ENCODE measurements around the gene SHISA7.

DNA sequence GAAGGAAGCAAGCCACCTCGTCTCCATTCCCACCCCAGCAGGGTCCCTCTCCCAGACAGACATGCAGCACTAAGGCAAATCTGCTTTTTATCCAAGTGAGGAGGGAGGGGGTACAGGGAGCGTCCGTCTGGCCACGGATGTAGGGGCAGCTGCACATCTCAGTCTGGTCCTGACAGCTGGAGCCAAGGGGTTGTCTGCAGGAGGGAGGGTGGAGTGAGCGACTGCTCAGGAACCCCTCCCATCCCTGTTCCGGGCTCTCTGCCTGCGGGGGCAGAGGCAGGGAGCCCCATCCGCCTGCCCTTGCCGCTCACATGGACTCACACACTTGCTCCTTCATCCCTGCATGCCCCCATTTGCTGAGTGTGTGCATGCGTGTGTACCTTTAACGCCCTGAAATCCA, 63.9 kb downstream of the SHISA7 start:
- no peak for TF ChIP-seq EZH2phosphoT487 (IDR thresholded peaks at IDR 0.05; ENCODE audit: insufficient read depth, low read depth)
- TF ChIP-seq EZH2 (IDR thresholded peaks at IDR 0.05; ENCODE audit: insufficient read depth, poor library complexity, severe bottlenecking) = no peak
